Measurements from ENCODE around the gene ZNF391.
"Not testable (repeated sequence)": the region's sequence is repeated elsewhere in the genome, so short reads cannot be mapped to it uniquely, and the experiment has no call there.

The ZNF391 gene

GRCh38 chr6:27419363-27419762 lies 30.8 kb downstream of the ZNF391 start:
- no peak for TF ChIP-seq CTCF (IDR thresholded peaks at IDR 0.05; ENCODE audit: low read depth, low read length, missing control alignments)
- H3K4me3 ChIP-seq (ENCODE audit: low read depth, low read length): no peak overlapping the region
- no peak for DNase-seq (ENCODE audit: low read depth)

- TF ChIP-seq CTCF (IDR thresholded peaks at IDR 0.05; ENCODE audit: low read depth, low read length, missing control alignments): no peak
- H3K4me3 ChIP-seq (ENCODE audit: low read depth, low read length): no peak overlapping the region
- DNase-seq (ENCODE audit: low read depth): no peak
Observed at GRCh38 chr6:27422651-27423332, 34.2 kb downstream of the ZNF391 start.

GRCh38 chr6:27424851-27425250 lies 36.3 kb downstream of the ZNF391 start:
- H3K4me3 ChIP-seq (ENCODE audit: low read depth, low read length); DNase-seq (ENCODE audit: low read depth): not testable (repeated sequence)

GRCh38 chr6:27426045-27426620 lies 37.6 kb downstream of the ZNF391 start:
- no peak overlapping the region for H3K4me3 ChIP-seq (ENCODE audit: low read depth, low read length)
- DNase-seq (ENCODE audit: low read depth): no peak
- no peak for TF ChIP-seq CTCF (IDR thresholded peaks at IDR 0.05; ENCODE audit: low read depth, low read length, missing control alignments)

GRCh38 chr6:27428502-27428901 lies 39.9 kb downstream of the ZNF391 start:
- TF ChIP-seq CTCF (IDR thresholded peaks at IDR 0.05; ENCODE audit: low read depth, low read length, missing control alignments): no peak
- DNase-seq (ENCODE audit: low read depth): no peak
- H3K4me3 ChIP-seq (ENCODE audit: low read depth, low read length): no peak overlapping the region

- no peak for TF ChIP-seq CTCF (IDR thresholded peaks at IDR 0.05; ENCODE audit: low read depth, low read length, missing control alignments)
- no peak overlapping the region for H3K4me3 ChIP-seq (ENCODE audit: low read depth, low read length)
- no peak for DNase-seq (ENCODE audit: low read depth)
Observed at GRCh38 chr6:27428966-27429365, 40.4 kb downstream of the ZNF391 start.

GRCh38 chr6:27433714-27434113 lies 45.2 kb downstream of the ZNF391 start:
- TF ChIP-seq CTCF (IDR thresholded peaks at IDR 0.05; ENCODE audit: low read depth, low read length, missing control alignments): no peak
- H3K4me3 ChIP-seq (ENCODE audit: low read depth, low read length): no peak overlapping the region
- no peak for DNase-seq (ENCODE audit: low read depth)

All from GM12864 (cell line).